HepG2 (cell line): ENCODE measurements around the gene JKAMP. TPM values are rescaled to one million over a fixed set of nuclear protein-coding genes. Genes with fewer than 3 reads are reported as not detected.

Experiments
- DR1 ChIP-seq: sonication (generic); formaldehyde crosslinking; IDR thresholded peaks from 2 replicates; pipeline ENCODE4 v1.8.0; 2021; ENCODE audit warnings: mild to moderate bottlenecking, missing genetic modification reagents, inconsistent platforms
- GTF3A ChIP-seq: sonication (generic); formaldehyde crosslinking; conservative IDR thresholded peaks from 2 replicates; pipeline ENCODE4 v1.4.0; 2020; ENCODE audit warnings: mild to moderate bottlenecking, missing genetic modification reagents
- HMG20A ChIP-seq: IDR thresholded peaks from 2 replicates; pipeline ENCODE4 v1.6.1; 2016; ENCODE audit warnings: borderline replicate concordance
- JARID2 ChIP-seq: sonication (generic); formaldehyde crosslinking; IDR thresholded peaks from 2 replicates; pipeline ENCODE4 v1.8.1; 2023; ENCODE audit warnings: missing genetic modification reagents, inconsistent platforms; ENCODE audit not compliant: insufficient replicate concordance
- KDM5A ChIP-seq: fragments of 200-600 bp; sonication (generic); IDR thresholded peaks from 2 replicates; pipeline ENCODE4 v1.7.0; 2018; ENCODE audit warnings: antibody characterized with exemption, mild to moderate bottlenecking, low read length, borderline replicate concordance
- MBNL3 ChIP-seq: fragments of 250-450 bp; sonication (Bioruptor Pico); conservative IDR thresholded peaks from 2 replicates; pipeline ENCODE4 v1.8.0; 2022; ENCODE audit warnings: mild to moderate bottlenecking, inconsistent platforms
- MTA1 ChIP-seq: sonication (generic); formaldehyde crosslinking; IDR thresholded peaks from 2 replicates; pipeline ENCODE4 v1.4.0; 2020; ENCODE audit warnings: missing genetic modification reagents, mild to moderate bottlenecking, borderline replicate concordance
- NFAT5 ChIP-seq: sonication (generic); formaldehyde crosslinking; IDR thresholded peaks from 2 replicates; pipeline ENCODE4 v1.4.0; 2020; ENCODE audit warnings: missing genetic modification reagents
- SETDB1 ChIP-seq: sonication (generic); formaldehyde crosslinking; IDR thresholded peaks from 2 replicates; pipeline ENCODE4 v1.5.1; 2020; ENCODE audit warnings: missing genetic modification reagents, mild to moderate bottlenecking, borderline replicate concordance
- ZC3H4 ChIP-seq: sonication (generic); formaldehyde crosslinking; IDR thresholded peaks from 2 replicates; pipeline ENCODE4 v1.4.0; 2020; ENCODE audit warnings: missing genetic modification reagents, borderline replicate concordance
- ZNF207 ChIP-seq: fragments of 450-650 bp; IDR thresholded peaks from 2 replicates; pipeline ENCODE4 v1.6.1; 2016; ENCODE audit warnings: antibody characterized with exemption, borderline replicate concordance
- ZNF317 ChIP-seq: sonication (generic); formaldehyde crosslinking; IDR thresholded peaks from 2 replicates; pipeline ENCODE4 v1.5.0; 2020; ENCODE audit warnings: mild to moderate bottlenecking, missing genetic modification reagents
- polyA plus RNA-seq, 8 experiments: library from polyadenylated mRNA; depleted of rRNA in 3 of 8; stranded (reverse) in 7 of 8; unstranded in 1 of 8; fragments of >200 nt; fragmentation: Illumina TruSeq in 4 of 8; extraction: Trizol in 4 of 8; gene quantifications; 2 replicates each; pipeline versions ENCODE4 v1.2.1 to v1.2.3, GENCODE V29; 2011 to 2016; ENCODE audit warnings: low read depth in 4 of 8, missing spikeins in 1 of 8, mixed read lengths in 1 of 8; ENCODE audit not compliant: insufficient read depth in 1 of 8
- total RNA-seq, 5 experiments: library from RNA; depleted of rRNA; stranded (reverse); fragments of >200 nt; fragmentation: Illumina TruSeq; extraction: Trizol; gene quantifications; 2 replicates each; pipeline ENCODE4 v1.2.3, GENCODE V29; 2016; ENCODE audit warnings: low read depth in 1 of 5
- TF ChIP-seq, protein P1 (sequence below): sonication (generic); formaldehyde crosslinking; IDR thresholded peaks from 2 replicates; pipeline ENCODE4 v1.8.1; 2022; ENCODE audit warnings: mild to moderate bottlenecking, missing genetic modification reagents
- TF ChIP-seq, protein P2 (sequence below): sonication (generic); formaldehyde crosslinking; IDR thresholded peaks from 2 replicates; pipeline ENCODE4 v1.4.0; 2020; ENCODE audit warnings: missing genetic modification reagents
- TF ChIP-seq, protein P3 (sequence below): sonication (generic); formaldehyde crosslinking; IDR thresholded peaks from 2 replicates; pipeline ENCODE4 v1.5.1; 2020; ENCODE audit warnings: missing genetic modification reagents, mild to moderate bottlenecking, borderline replicate concordance

JKAMP gene
- total and polyA plus RNA-seq, 2 of the 13 experiments (the other 11 are each of a cell fraction or from before 2014, with no cell fraction given): 56.4 to 135 TPM

DNA sequence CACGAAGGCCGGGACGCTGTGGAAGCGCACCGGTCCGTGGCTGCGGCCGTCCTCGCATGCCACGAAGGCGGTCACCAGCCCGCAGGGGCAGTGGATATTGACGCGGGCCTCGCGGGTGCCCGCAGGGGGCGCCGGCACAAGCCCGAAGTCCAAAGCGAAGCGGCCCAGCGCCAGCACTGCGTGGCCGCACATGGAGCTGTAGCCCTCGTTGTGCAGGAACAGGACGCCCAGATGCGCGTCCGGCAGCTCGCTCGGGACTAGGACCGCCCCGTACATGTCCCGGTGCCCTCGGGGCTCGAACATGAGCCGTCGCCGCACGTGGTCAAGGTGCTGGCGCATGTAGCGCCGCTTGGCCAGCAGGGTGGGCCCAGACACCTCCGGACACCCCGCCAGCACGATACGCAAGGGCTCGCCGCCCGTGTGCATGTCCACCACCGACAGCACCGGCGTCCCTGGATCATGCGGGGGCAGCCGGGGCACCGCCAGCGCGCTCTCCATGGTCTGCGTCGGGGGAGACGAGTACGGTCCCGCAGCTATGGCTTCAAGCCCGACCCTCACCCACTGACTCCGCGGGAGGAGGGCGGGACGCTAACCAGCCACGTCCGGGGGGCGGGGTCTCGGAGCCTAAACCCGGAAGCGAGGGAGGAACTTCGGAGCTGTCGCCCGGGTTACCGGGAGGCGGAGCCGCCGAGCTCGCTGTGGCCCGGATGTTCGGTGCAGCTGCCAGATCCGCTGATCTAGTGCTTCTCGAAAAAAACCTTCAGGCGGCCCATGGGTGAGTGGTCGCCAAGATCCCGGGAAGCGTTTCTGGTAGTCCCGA lies at the start of gene JKAMP, which contains the start of gene L3HYPDH (continued):
- TF ChIP-seq SETDB1 (peak; percentile 85; the same call in 1 of the 2 replicates), MBNL3 (no peak), MTA1 (CRISPR knock-in tag) (peak; percentile 89; the same call in 1 of the 2 replicates), HMG20A (CRISPR knock-in tag) (no peak), ZNF317 (peak; percentile 82), ZC3H4 (0 out of 2 replicates have a peak, but pooled peaks have one; percentile 91), ZNF207 (no peak), KDM5A (no peak), NFAT5 (peak; percentile 94), DR1 (peak; percentile 84), JARID2 (no peak), GTF3A (CRISPR knock-in tag) (0 out of 2 replicates have a peak, but pooled peaks have one; percentile 73)
- TF ChIP-seq, protein P1, sequence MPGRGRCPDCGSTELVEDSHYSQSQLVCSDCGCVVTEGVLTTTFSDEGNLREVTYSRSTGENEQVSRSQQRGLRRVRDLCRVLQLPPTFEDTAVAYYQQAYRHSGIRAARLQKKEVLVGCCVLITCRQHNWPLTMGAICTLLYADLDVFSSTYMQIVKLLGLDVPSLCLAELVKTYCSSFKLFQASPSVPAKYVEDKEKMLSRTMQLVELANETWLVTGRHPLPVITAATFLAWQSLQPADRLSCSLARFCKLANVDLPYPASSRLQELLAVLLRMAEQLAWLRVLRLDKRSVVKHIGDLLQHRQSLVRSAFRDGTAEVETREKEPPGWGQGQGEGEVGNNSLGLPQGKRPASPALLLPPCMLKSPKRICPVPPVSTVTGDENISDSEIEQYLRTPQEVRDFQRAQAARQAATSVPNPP: peak; percentile 69; the same call in 1 of the 2 replicates
- TF ChIP-seq, protein P2, sequence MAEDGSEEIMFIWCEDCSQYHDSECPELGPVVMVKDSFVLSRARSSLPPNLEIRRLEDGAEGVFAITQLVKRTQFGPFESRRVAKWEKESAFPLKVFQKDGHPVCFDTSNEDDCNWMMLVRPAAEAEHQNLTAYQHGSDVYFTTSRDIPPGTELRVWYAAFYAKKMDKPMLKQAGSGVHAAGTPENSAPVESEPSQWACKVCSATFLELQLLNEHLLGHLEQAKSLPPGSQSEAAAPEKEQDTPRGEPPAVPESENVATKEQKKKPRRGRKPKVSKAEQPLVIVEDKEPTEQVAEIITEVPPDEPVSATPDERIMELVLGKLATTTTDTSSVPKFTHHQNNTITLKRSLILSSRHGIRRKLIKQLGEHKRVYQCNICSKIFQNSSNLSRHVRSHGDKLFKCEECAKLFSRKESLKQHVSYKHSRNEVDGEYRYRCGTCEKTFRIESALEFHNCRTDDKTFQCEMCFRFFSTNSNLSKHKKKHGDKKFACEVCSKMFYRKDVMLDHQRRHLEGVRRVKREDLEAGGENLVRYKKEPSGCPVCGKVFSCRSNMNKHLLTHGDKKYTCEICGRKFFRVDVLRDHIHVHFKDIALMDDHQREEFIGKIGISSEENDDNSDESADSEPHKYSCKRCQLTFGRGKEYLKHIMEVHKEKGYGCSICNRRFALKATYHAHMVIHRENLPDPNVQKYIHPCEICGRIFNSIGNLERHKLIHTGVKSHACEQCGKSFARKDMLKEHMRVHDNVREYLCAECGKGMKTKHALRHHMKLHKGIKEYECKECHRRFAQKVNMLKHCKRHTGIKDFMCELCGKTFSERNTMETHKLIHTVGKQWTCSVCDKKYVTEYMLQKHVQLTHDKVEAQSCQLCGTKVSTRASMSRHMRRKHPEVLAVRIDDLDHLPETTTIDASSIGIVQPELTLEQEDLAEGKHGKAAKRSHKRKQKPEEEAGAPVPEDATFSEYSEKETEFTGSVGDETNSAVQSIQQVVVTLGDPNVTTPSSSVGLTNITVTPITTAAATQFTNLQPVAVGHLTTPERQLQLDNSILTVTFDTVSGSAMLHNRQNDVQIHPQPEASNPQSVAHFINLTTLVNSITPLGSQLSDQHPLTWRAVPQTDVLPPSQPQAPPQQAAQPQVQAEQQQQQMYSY (CRISPR knock-in tag): peak; percentile 72
- TF ChIP-seq, protein P3, sequence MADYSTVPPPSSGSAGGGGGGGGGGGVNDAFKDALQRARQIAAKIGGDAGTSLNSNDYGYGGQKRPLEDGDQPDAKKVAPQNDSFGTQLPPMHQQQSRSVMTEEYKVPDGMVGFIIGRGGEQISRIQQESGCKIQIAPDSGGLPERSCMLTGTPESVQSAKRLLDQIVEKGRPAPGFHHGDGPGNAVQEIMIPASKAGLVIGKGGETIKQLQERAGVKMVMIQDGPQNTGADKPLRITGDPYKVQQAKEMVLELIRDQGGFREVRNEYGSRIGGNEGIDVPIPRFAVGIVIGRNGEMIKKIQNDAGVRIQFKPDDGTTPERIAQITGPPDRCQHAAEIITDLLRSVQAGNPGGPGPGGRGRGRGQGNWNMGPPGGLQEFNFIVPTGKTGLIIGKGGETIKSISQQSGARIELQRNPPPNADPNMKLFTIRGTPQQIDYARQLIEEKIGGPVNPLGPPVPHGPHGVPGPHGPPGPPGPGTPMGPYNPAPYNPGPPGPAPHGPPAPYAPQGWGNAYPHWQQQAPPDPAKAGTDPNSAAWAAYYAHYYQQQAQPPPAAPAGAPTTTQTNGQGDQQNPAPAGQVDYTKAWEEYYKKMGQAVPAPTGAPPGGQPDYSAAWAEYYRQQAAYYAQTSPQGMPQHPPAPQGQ: peak; percentile 81; the same call in 1 of the 2 replicates
